Measurements from ENCODE around the gene APP.
"Not testable (repeated sequence)": the region's sequence is repeated elsewhere in the genome, so short reads cannot be mapped to it uniquely, and the experiment has no call there.

Gene APP

GRCh38 chr21:26060335-26061115, 110.0 kb downstream of the APP start:
- DNase-seq = no peak

DNA sequence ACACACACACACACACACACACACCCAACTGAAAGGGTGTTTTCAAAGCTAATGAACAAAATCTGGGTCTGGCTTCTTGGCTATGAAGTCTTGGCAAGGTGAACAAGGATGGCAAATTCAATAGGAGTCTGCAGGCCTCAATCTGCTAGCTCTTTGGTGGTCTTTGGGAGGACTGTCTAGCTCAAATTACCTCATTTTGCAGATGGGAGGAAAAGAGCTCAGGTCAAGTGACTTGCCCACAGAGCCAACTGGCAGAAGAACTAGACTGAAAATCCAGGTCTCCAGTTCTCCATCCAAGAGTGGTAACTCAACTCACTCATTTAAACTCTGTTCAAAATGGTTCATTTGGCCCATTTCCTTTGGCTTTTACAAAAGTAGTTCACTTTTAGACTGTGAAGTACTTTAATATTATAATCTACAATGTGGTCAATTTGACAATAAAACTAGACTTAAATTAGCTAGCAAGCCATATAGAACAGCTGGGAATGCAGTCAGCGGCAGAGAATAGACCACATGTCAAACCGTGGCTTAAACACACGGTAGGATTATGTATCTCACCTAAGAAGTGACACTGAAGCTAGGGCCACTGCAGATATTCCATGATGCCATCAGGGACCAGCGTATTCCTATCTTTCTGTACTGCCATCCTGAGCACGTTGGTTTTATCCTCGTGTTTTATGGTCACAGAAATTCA, 112.9 kb downstream of the APP start:
- DNase-seq = no peak

GRCh38 chr21:26055841-26056264, 114.7 kb downstream of the APP start:
- no peak for DNase-seq

GRCh38 chr21:26055010-26055409, 115.6 kb downstream of the APP start:
- no peak for DNase-seq

DNA sequence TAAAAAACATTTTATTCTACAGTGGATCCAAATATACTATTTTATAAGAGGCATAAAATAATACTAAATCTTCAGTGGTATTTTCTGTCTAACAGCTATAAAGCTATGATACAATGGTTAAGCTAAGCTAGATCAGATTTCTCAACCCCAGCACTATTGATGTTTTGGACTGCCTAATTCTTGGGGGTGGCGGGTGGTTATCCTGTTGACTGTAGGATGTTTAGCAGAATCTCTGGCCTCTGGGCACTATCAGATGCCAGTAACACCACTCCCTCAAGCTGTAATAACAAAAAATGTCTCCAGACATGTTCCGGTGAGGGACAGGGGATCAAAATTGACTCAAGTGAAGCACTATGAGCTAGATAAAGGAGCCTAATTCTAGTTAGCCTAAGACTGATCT, 118.5 kb downstream of the APP start:
- no peak for DNase-seq

GRCh38 chr21:26050857-26051256, 119.7 kb downstream of the APP start:
- DNase-seq = no peak

- DNase-seq = no peak
These were observed 120.8 kb downstream of the APP start for GRCh38 chr21:26049803-26050202.

DNA sequence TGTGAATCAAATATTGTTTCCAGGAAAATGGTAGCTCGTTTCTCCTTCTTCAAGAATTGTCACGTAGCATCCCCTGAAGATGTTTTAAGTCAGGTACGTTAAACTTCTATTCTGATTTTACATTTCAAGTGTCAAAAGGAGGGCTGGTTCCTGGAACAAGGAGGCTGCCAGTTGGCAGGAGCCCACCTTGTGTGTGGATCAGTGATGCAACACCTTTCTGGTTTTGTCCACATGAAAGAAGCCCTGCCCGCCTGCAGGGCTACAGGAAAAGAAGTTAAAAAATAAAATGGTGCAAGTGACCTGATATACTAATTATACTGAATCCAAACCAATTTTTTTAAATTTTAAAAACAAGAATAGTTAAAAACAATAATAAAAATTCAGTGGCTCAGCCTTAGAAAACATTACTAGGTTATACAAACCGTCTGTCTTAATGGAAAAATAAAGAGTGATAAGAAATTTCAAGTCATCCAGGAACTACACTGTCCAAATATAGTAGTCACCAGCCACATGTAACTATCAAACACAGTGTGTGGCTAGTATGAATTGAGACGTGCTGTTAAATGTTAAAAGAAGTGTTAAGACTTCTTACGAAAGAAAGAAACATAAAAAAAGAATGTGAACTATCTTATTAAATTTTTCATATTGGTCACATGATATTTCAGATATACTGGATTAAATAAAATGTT, 123.1 kb downstream of the APP start:
- DNase-seq = no peak

DNA sequence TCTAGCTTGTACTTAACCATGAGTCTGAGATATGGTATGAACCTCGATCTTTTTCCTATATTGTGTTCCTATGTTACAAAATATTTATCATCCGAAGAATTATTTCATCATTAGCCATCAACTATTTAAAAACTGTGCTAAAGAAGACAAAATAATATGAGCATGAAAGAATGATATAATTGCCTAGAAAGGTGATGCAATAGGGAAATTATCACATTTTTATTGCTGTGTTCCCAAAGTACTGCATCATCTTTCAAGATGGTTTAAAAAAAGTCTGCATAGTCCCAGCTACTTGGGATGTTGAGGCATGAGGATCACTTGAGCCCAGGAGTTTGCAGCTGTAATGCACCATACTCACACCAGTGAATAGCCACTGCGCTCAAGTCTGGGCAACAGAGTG, 126.7 kb downstream of the APP start:
- DNase-seq = no peak

DNA sequence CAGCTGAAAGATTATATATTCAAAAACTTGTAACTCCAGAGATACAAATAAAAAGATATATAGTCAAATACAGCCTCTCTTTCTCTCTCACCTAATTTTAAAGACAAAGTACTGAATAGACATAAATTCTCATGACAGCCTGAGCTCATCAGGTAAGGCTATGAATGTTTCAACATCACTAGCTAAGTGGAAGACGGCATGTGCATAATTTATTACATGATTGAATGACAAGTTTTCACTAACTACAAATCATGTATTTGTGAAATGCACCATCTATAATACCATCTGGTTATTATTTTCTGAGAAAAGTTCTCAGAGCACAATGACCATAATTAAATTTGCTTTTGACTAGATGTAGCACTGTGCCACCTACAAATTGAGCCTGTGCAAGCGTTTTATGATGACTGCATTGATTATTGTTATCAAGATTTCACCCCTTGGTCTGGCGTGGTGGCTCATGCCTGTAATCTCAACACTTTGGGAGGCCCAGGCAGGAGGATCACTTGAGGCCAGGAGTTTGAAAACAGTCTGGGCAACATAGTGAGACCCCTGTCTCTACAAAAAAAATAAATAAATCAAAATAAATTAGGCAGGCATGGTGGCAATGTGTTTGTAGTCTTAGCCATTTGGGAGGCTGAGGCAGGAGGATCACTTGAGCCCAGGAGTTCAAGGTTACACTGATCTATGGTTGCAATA, 128.2 kb downstream of the APP start:
- DNase-seq = no peak

GRCh38 chr21:26041431-26042180, 129.0 kb downstream of the APP start:
- no peak for DNase-seq

- no peak for DNase-seq
These were observed 133.7 kb downstream of the APP start for GRCh38 chr21:26036916-26037315.

DNA sequence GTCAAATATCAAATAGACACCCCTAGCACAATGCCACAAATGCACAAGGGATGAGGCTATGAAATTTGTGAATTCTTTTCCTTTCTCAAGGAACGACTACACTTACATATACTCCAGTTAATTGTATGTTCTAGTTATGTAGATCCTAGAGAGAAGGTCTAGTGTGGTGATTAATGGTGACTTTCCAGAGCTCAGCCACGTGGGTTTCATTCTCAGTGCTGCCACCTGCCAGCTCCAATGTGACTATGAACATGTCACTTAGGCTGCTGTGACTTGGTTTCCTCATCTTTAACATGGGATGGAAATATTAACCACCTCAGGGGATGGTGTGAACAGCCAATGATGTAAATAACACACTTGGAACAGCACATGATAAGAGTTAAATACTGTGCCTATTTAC, 138.3 kb downstream of the APP start:
- no peak for DNase-seq

DNA sequence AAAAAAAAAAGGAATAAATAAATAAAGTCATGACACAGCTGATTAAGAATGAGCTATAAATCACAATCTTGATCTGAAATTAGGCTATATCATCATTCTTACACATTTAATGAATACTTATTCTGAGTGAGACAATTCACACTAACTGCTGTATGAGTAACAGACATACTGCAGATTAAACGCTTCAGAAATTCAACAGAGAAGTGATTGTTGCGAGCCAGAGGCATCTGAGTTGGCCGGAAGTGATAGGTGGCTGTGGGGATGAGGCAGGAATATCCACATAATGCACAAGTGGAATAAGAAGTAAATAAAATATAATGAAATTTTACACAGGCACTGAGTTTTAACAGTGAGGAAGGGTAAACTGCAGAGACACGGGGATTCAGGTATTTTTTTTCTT, 142.4 kb downstream of the APP start:
- DNase-seq = no peak

GRCh38 chr21:26027696-26028095, 142.9 kb downstream of the APP start:
- no peak for DNase-seq

- DNase-seq = no peak
These were observed 144.7 kb downstream of the APP start for GRCh38 chr21:26025536-26026512.

GRCh38 chr21:26023406-26023805, 147.2 kb downstream of the APP start:
- not testable (repeated sequence) for DNase-seq

DNA sequence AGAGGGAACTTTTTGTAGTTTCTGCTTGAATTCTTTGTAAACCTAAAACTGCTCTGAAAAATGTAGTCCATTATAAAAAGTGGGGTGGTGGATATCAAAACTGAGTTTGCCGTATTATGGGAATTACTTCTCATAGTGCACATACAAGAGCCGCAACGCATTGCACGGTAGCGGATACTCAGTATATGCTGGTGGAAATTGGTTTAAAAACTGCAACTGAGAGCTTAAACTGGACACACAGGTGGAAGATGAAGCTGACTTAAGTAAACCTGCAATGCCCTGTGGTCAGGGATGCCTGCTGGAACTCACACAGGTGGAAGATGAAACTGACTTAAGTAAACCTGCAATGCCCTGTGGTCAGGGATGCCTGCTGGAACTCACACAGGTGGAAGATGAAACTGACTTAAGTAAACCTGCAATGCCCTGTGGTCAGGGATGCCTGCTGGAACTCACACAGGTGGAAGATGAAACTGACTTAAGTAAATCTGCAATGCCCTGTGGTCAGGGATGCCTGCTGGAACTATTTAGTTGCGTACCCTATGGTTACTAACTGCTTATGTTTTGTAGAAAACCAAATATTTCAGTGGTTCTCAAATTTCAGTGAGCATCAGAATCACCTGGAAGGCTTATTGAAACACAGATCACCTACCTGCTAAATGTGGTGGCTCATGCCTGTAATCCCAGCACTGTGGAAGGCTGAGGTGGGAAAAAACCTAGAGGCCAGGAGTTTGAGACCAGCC, 147.8 kb downstream of the APP start:
- DNase-seq = not testable (repeated sequence)

- no peak for DNase-seq
These were observed 150.1 kb downstream of the APP start for GRCh38 chr21:26020510-26020909.

GRCh38 chr21:26020081-26020480, 150.5 kb downstream of the APP start:
- DNase-seq = no peak

DNA sequence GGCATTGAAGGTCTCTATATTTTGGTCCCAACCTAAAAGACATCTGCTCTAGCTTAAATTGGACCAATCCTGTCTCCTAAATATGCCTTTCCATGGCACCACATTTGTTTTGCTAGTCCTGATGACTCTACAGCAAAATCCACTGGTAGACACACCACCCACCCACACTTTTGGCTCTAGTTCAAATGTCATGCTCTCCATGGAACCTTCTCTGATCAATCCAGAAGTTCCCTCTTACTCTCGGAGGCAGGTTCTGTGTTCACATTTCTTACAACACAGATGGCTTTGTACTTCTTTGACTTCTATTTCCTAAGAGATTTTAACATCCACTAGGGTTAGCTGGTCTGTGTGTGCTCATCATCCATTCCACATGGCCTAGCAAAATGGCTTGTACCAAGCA, 151.3 kb downstream of the APP start:
- DNase-seq = no peak

Data from stimulated activated CD4-positive, alpha-beta T cell treated with anti-CD3 and anti-CD28 coated beads, Interleukin-12 subunit alpha, Interleukin-12 subunit beta, amount 100 ng/mL, for 4 hours (primary cell).